Astrocyte of the spinal cord (primary cell): ENCODE results near the gene PARP1.
"Not testable (repeated sequence)": the region's sequence is repeated elsewhere in the genome, so short reads cannot be mapped to it uniquely, and the experiment has no call there.

ENCODE experiments used
- DNase-seq: peaks from one replicate; pipeline ENCODE4 v3.0.0; 2011; ENCODE audit warnings: low read depth, low spot score
- H3K4me3 ChIP-seq: 2 replicates; pipeline ENCODE4 v1.5.1; 2011; ENCODE audit warnings: low read depth, mild to moderate bottlenecking, low read length, moderate library complexity
- CTCF ChIP-seq: IDR thresholded peaks from 2 replicates; pipeline ENCODE4 v1.5.1; 2012; ENCODE audit warnings: low read depth, mild to moderate bottlenecking, low read length, inconsistent platforms
- in situ Hi-C: cut with HindIII; loops from 2 replicates; pipeline ENCODE4 v1.10.0; 2017; ENCODE audit warnings: low sequenced_read_pairs

Gene PARP1

GRCh38 chr1:226351709-226352108, 56.2 kb downstream of the PARP1 start:
- H3K4me3 ChIP-seq, result no peak overlapping the region
- TF ChIP-seq CTCF, result no peak
- in situ Hi-C loops, result no loop called here
- no peak for DNase-seq

GRCh38 chr1:226350519-226350865, 57.4 kb downstream of the PARP1 start:
- DNase-seq, result no peak
- TF ChIP-seq CTCF, result no peak
- in situ Hi-C loops, result no loop called here
- no peak overlapping the region for H3K4me3 ChIP-seq

- H3K4me3 ChIP-seq, result no peak overlapping the region
- no peak for TF ChIP-seq CTCF
- no peak for DNase-seq
- in situ Hi-C loops, result no loop called here
Measured at GRCh38 chr1:226349801-226350518, 57.9 kb downstream of the PARP1 start.

- TF ChIP-seq CTCF, result no peak
- DNase-seq, result no peak
- H3K4me3 ChIP-seq, result no peak overlapping the region
- in situ Hi-C loops, result no loop called here
Measured at GRCh38 chr1:226349081-226349480, 58.8 kb downstream of the PARP1 start.

GRCh38 chr1:226344441-226345259, 63.2 kb downstream of the PARP1 start:
- no peak overlapping the region for H3K4me3 ChIP-seq
- DNase-seq, result no peak
- no peak for TF ChIP-seq CTCF
- in situ Hi-C loops, result no loop called here

GRCh38 chr1:226342656-226343055, 65.2 kb downstream of the PARP1 start:
- TF ChIP-seq CTCF, result no peak
- H3K4me3 ChIP-seq, result no peak overlapping the region
- no peak for DNase-seq
- in situ Hi-C loops, result no loop called here

GRCh38 chr1:226340111-226340510, 67.8 kb downstream of the PARP1 start:
- DNase-seq, in situ Hi-C loops, H3K4me3 ChIP-seq: not testable (repeated sequence)
